Fibroblast of peridontal ligament (primary cell): Measurements from ENCODE around the gene LRP2.
"Not testable (repeated sequence)": the region's sequence is repeated elsewhere in the genome, so short reads cannot be mapped to it uniquely, and the experiment has no call there.

Experiments
- DNase-seq: peaks from one replicate; pipeline ENCODE4 v3.0.0-alpha.2; 2010; ENCODE audit errors: extremely low read depth

LRP2 gene

GRCh38 chr2:169362118-169362893 lies at the start of gene LRP2:
LRP2 (minus strand) TSS chr2:169362534; CDS start chr2:169362399, 135 bp downstream.
- DNase-seq: no peak

GRCh38 chr2:169406891-169407290 lies 44.6 kb upstream of the LRP2 start:
- DNase-seq: no peak

DNA sequence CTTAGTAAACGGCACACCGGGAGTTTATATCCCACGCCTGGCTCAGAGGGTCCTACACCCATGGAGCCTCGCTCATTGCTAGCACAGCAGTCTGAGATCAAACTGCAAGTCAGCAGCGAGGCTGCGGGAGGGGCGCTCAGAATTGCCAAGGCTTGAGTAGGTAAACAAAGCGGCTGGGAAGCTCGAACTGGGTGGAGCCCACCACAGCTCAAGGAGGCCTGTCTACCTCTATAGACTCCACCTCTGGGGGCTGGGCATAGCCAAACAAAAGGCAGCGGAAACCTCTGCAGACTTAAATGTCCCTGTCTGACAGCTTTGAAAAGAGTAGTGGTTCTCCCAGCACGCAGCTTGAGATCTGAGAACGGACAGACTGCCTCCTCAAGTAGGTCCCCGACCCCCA lies 37.2 kb upstream of the LRP2 start:
- not testable (repeated sequence) for DNase-seq

GRCh38 chr2:169397697-169398096 lies 35.4 kb upstream of the LRP2 start:
- DNase-seq: peak; percentile 2

DNA sequence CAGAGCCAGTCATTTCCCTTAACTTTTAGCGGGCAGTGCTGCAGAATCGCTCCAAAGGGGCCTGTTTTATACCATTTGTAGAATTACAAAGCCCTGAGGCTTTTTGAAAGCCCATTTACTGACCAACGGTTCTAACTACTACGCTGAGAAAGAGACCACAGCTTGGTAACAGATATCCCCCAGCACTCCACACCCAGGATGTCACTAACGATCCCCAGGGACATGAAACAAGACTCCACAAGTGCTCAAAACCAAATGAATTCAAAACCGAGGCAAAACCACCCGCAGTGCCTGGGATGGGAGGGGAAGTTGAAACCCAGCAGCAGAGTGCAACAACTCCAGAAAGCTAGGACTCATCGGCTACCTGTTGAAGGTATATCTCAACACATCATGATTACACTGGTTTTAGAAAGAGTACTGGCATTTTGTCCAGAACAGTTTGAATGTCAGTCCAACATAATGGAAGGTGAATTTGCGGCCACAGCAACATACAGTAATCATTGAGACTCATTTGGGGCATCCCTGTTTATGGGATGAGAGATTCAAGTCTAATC lies 33.6 kb upstream of the LRP2 start:
- DNase-seq: no peak

DNA sequence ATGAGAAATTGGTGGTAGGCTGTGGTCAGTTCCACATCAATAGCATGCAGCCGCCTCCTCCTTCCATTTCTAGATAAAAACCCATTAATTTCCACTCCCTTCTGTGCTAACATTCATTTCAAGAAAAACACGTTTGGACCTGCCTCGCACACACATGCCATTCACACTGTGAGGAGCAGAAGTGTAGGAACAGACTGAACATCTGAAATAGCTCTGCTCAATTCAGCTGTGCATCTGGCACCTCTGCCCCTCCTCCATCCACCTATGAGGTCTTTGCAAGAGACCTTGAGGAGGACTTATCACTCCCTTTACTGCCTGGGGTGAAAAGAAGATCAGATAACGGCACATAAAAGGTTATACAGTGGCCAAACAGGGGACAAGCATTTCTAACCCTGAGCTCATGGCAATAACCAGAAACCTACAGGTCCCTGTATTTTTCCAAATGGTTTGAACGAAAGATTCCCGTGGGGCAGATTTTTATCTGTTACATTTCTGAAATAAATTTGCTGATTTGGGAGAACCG lies 30.8 kb upstream of the LRP2 start:
- DNase-seq: no peak

GRCh38 chr2:169391236-169391635 lies 28.9 kb upstream of the LRP2 start:
- no peak for DNase-seq

- no peak for DNase-seq
These were observed 25.8 kb upstream of the LRP2 start for GRCh38 chr2:169388161-169388560.

- DNase-seq: no peak
These were observed 24.4 kb upstream of the LRP2 start for GRCh38 chr2:169386722-169387121.

GRCh38 chr2:169384816-169385215 lies 22.5 kb upstream of the LRP2 start:
- DNase-seq: no peak

GRCh38 chr2:169372561-169372960 lies 10.2 kb upstream of the LRP2 start:
- DNase-seq: no peak

GRCh38 chr2:169366066-169366465 lies 3.7 kb upstream of the LRP2 start:
- no peak for DNase-seq

- DNase-seq: no peak
These were observed 2.7 kb upstream of the LRP2 start for GRCh38 chr2:169365029-169365480.

DNA sequence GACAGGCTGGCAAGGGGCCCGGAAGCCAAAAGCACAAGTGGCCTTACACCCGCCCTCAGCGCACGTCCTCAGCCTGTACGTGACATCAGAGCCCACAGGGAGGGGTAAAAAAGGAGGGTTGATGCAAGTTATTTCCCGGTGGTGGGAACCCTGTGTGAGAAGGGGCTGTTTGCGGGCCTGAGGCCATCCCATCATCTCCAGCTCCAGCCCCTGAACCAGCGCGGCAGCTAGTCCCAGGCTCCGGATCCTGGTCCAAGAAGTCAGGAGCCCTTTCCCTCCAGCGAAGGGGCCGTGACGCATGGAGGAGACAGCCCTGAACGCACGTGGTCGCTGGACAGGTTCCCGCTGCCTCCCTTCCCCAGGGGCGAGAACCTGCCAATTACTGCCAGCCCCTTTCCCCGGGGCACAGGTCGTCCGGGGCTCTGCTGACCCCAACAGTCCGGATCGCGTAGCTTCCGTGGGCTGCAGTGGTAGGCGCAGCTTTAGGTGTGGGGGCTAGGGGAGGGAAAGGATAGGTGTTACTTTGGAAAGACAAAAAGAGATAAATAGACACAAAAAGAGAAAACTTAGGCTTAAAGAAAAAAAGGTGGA lies 1.3 kb upstream of the LRP2 start:
- no peak for DNase-seq

DNA sequence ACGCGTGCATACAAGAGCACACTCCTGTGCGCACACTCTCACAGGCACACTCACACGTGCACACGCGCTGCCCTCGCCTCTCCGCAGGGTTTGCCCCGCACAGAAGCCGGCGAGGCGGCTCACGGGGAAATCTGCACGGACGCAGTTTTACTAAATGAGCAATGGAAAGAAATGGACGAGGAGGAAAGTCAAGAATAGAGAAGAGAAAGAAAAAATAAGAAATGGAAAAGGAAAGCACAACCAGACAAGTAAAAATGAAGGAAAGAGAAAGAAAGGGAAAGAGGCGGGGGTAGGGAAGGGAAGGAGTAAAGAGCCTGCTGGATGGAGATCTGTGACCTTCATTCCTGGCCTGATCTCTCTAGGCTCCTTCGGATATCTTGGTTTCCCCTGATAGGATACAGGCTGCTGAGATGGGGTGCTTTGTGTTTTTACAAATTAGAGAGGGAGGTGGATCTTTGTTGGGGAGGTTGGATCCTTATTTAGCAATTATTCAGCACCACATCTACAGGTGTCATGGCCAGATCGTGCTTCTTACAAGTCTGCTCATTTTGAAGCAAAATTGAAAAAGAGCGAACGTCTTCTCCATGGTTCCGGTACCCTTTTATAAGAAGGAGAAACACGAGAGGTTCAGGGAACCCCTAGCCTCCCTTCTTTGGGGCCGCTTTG lies 693 bp upstream of the LRP2 start:
- DNase-seq: no peak

- DNase-seq: no peak
These were observed 622 bp downstream of the LRP2 start for GRCh38 chr2:169361706-169362117.

DNA sequence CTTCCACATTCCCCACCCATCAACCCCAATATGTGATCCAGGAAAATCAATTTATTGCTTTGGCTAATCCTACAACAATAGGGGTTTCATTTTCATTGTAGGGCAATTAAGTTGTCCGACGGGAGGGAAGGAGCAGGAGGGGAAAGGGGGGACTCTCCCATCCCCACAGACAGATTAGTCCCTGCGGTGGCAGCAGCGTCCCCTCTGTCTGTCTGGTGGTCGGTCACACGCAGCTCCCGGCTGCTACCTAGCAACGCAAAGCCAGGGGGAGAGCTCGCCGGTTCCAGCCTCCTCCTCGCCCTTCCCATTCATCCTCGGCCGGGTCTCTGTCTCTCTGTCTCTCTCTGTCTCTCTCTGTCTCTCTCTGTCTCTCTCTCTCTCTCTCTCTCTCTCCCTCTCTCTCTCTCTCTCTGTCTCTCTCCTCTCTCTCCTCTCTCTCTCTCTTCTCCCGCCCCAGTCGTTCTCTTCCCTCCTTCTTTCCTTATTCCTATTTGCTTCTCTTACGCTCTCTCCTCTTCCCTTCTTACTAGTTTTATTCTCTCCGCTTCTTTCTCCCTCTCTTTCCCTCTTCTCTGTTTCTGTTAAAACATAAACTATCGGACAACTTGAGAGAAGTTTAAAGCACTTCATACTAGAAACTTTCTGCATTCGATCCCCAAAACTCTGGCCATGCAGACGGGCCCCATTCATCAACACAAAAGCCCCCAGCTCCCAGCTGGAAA lies 1.2 kb downstream of the LRP2 start:
- no peak for DNase-seq

- no peak for DNase-seq
These were observed 4.3 kb downstream of the LRP2 start for GRCh38 chr2:169358016-169358415.

GRCh38 chr2:169354244-169354643 lies 8.1 kb downstream of the LRP2 start:
- DNase-seq: no peak

DNA sequence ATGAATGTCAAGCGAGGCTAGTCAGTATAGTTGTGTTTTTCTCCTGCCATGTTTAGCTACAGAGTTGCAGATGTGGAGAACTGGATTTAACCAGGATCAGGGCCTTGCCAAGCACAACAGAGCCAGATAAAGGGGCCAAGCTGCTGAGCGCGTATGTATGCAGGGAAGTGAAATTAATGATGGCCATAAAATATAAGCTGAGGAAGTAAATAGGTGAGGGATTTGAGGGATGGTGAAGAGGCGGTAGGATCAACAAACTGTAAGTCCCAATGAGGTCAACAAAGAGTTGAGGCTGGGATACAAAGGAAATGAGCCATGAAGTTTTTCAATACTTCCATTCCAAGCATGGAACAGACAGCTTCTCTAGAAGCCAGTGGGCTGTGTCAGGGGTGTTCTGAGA lies 10.6 kb downstream of the LRP2 start:
- no peak for DNase-seq

- DNase-seq: no peak
These were observed 12.8 kb downstream of the LRP2 start for GRCh38 chr2:169349535-169349934.
